ENCODE measurements around the gene PKP3.

Gene PKP3

GRCh38 chr11:363948-364761 is 29.9 kb upstream of the PKP3 start:
- no peak for DNase-seq (ENCODE audit: low read depth)

DNA sequence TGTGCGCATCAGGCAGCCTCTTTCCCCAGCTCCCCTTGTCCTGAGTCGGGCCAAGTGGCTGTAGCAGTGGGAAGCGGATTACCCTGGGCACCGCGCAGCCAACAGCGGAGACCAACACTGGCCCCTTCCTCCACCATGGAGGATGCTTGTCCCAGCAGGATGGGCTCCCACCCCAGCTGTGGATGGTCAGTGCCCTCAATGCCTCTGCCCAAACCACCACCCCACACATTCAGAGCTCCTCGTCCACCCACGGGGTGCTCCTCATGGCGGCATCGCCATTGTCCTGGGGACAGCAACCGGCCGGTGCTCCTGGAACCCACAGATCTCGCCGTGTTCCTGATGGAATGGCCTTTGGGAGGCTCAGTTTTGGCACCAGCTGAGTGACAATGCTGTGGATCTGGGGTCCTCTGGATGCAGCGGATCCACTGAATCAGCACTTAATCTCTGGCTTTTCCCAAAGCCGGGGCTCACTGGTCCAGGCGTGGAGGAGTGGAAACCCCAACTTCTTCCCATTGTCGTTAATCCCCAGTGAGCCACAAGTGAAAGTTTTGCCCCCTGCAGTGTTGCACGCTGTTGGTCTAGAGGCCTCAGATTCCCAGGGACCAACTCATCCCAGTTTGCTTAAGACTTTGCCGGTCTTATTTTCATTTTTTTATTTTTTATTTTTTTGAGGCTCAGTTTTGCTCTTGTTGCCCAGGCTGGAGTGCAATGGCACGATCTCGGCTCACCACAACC is 28.9 kb upstream of the PKP3 start:
- no peak for DNase-seq (ENCODE audit: low read depth)

- no peak for DNase-seq (ENCODE audit: low read depth)
These were observed 28.2 kb upstream of the PKP3 start for GRCh38 chr11:365831-366230.

- no peak for DNase-seq (ENCODE audit: low read depth)
These were observed 26.0 kb upstream of the PKP3 start for GRCh38 chr11:367956-368413.

DNA sequence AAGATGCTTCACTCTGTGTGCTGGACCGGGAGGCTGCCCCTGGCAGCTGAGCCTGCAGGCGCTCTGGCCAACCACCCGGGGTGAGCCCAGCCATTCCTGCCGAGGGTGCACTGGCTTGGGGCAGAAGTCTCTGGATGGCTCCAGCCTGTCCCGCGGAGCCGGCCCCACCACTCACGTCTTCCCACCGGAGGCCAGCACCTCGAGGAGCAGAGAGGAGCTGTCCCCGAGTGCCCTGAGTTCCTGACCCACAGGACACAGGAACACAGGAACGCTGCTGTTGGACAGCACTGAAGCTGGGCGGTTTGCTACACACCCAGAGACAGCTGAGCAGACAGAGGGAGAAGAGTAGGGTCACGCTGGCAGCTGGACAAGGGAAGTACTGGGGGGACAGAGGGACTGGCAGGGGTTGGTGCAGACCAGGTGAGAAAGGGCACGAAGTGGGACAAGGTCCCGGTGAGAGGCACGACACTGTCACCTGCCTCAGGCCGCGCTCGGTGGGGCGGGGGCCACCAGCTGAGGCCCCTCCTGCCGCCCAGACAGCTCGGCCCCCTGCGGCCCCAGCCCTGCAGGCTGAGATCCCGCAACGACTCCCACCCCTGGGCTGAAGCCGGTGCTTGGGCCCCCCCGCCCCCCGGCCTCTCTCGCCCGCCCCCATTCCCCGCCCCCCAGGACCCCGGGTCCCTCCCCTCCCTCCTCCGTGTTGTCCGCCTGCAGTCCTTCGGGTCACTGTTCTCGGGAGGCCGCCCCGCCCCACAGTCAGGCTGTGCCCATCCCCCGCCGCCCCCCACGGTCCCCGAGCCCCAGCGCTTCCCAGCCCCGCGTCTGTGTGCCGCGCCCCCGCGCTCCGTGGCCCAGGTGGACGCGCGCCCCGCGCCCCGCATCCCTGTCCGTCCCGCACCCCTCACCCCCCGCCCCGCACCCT is 25.3 kb upstream of the PKP3 start:
- DNase-seq (ENCODE audit: low read depth): no peak

DNA sequence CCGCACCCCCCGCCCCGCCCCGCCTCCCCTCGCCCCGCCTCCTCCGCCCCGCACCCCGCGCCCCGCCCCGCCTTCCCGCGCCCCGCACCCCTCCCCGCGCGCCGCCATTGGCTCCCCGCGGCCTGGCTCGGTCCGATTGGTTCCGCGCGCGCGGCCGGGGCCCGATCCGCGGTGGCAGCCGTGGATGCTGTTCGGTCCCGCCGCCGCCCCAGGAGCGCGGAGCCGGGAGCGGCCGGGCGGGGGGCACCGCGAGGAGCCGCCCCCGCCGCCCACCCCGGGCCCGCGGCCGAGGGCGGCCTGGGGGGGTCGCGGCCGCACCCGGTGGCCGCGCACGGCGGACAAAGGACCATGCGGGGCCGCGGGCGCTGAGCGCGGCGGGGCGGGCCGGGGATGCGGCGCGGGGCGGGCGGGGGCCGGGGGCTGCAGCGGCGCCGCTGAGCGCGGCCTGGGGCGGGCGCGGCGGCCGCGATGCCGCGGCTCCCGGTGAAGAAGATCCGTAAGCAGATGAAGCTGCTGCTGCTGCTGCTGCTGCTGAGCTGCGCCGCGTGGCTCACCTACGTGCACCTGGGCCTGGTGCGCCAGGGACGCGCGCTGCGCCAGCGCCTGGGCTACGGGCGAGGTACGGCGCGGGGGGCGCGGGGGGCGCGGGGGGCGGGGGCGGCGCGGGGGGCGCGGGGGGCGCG is 24.5 kb upstream of the PKP3 start, which contains the start of gene B4GALNT4:
B4GALNT4 (plus strand) TSS at position 164 of the 683 bp plus-strand sequence; CDS start at position 469, 305 bp downstream.
- no peak for DNase-seq (ENCODE audit: low read depth)

GRCh38 chr11:370070-370941 is 23.7 kb upstream of the PKP3 start:
- no peak for DNase-seq (ENCODE audit: low read depth)

DNA sequence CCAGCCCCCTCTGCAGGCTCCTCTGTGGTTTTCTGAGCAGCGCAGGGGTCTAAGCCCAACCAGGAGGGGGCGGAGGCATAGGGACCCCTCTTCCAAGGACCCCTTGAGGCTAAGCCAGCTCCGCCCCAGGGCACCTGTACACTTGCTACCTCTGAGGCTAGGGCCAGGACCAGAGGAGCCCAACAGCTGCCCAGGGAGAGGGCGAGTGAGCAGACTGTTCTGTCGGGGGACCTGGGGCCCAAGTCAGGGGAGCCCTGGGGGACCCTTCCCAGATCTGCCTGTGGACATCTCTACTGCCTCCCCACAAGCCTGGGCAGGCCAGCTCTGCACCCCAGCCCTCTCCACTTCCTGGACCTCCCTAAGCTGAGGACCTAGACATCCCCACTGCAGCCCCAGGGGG is 23.0 kb upstream of the PKP3 start:
- DNase-seq (ENCODE audit: low read depth): no peak

DNA sequence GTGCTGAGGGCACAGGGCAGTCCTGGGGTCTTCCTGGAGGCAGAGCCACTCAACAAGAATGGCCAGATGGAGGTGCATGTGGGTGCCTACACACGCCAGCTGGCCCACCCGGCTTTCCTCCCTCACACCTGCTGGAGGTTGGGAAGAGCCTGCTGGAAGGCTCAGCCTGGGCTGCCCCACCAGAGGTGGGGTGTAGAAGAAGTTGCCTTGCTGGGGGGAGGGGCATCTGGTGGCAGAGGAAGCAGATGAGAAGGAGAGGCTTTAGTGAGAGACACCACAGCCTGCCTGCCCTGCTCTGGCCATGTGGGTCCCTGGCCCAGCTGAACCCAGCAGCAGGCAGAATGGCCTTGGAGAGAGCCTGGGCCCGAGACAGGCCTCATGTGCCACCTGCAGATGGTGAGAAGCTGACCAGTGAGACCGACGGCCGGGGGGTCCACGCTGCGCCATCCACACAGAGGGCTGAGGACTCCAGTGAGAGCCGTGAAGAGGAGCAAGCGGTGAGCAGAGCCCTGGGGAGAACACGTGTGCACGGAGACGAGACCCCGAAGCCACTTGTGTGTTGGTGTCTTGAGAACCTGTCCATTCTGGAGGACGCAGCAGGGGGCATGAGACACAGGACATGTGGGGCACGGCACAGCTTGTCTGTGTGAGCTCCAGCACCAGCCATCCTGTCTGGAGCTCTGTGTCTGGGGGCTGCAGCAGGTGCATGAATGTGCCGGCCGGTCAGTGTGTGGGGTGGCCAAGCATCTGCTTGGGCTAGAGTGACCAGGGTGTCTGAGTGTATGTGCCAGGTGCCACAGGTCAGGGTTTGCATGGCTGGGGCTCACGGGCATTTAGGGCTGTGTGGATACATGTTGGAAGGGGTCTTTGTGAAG is 22.1 kb upstream of the PKP3 start:
- no peak for DNase-seq (ENCODE audit: low read depth)

DNA sequence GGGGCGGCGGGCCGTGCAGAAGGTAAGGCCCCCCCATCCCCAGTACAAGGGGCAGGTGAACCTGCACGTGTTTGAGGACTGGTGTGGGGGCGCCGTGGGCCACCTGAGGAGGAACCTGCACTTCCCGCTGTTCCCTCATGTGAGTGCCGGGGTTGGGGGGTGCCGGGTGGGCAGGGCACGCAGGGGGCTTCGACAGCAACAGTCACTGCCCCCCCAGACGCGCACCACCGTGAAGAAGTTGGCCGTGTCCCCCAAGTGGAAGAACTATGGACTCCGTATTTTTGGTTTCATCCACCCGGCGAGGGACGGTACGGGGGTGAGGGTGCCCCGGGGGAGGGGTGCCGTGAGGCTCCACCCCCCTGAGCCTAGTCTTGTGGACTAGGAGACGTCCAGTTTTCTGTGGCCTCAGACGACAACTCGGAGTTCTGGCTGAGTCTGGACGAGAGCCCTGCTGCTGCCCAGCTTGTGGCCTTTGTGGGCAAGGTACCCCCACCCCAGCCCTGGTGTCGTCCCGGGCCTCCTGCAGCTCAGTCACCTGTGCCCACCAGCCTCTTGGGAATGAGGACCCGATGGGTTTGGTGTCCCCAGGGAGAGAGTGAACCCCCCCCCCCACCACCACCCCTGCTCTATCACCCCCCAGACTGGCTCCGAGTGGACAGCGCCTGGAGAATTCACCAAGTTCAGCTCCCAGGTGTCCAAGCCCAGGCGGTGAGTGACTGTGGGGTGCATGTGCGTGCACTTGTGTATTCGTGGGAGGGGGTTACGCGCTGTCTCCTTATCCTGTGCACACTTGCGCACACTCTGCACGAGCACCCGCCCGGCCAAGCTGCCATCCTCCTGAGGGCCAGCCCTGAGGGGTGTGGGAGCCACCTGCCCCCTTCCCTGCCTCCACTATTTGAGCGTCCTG is 20.9 kb upstream of the PKP3 start:
- no peak for DNase-seq (ENCODE audit: low read depth)

- no peak for DNase-seq (ENCODE audit: low read depth)
These were observed 20.1 kb upstream of the PKP3 start for GRCh38 chr11:373716-374551.

- DNase-seq (ENCODE audit: low read depth): no peak
These were observed 18.7 kb upstream of the PKP3 start for GRCh38 chr11:375065-376025.

DNA sequence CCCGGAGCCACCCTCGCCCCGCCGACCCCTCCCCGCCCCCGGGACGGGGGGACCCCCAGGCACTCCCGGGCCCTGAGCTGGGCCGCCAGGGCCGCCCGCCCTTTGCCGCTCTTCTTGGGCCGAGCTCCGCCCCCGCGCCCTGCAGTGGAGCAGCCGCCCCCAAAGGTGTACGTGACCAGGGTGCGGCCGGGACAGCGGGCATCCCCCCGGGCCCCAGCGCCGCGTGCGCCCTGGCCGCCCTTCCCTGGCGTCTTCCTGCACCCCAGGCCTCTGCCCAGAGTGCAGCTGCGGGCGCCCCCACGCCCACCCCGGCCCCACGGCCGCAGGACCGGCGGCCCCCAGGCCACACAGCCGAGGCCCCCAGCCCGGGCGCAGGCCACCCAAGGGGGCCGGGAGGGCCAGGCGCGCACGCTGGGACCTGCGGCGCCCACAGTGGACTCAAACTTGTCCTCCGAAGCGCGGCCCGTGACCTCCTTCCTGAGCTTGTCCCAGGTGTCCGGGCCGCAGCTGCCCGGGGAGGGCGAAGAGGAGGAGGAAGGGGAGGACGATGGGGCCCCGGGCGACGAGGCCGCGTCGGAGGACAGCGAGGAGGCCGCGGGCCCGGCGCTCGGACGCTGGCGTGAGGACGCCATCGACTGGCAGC is 17.4 kb upstream of the PKP3 start:
- DNase-seq (ENCODE audit: low read depth): no peak

DNA sequence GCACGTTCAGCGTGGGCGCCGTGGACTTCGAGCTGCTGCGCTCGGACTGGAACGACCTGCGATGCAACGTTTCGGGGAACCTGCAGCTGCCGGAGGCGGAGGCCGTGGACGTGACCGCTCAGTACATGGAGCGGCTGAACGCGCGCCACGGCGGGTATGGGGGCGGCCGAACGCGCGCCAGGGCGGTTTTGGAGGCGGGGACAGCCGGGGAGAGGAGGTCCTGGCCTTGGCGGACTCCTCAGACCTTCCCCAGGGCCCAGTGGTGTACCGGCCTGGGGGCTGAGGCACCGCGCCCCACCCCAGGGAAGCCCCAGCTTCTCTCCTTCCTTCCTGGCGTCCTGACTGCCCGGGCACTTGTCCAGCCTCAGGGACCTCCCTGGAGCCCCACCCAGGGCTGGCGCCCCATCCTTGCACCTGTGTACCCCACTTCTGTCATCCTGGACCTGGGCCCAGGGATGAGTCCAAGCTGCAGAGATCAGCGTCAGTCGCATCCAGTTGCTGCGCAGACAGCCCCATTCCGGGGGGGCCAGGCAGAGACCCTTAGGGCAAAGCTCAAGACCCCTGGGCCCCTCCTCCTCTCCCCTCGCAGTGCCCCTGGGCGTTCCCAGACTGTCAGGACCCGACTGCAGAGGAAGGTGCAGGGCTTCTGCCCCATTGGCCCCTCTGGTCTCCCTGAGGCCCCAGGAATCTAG is 16.7 kb upstream of the PKP3 start:
- DNase-seq (ENCODE audit: low read depth): no peak

DNA sequence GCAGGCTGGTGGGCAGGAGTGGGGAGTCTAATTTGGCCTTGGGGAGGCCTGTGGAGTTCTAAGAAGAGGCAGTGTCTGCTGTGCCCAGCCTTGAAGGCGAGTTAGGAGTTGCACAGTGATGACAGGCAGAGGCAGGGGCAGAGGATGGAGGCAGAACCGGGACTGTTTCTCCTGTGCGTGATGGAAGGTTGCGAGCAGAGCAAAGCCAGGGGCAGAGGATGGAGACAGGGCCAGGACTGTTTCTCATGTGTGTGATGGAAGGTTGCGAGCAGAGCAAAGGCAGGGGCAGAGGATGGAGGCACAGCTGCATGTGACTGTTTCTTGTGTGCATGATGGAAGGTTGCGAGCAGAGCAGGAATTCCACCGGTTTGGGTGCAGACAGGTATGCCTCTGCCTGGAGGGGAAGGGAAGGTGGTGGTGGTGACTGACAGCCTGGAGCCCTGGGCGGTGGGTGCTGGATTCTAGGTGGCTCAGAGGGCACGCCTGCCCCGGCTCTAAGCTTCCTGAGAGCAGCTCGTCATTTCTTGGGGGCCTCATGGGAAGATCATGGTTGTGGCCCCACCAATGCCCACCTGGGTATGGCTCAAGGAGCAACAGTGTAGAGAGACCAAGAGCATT is 16.0 kb upstream of the PKP3 start:
- no peak for DNase-seq (ENCODE audit: low read depth)
